AG10803 (cell line): ENCODE data around the gene TCF7L2.
A peak's percentile ranks its signal among the peaks of the same experiment; 100 is the strongest.

ENCODE experiments used
- DNase-seq: peaks from one replicate; pipeline ENCODE4 v3.0.0; 2010; ENCODE audit warnings: low read depth
- H3K4me3 ChIP-seq: 2 replicates; pipeline ENCODE4 v1.5.1; 2011; ENCODE audit warnings: mild to moderate bottlenecking, low read length, control low read depth
- CTCF ChIP-seq: conservative IDR thresholded peaks from 2 replicates; pipeline ENCODE4 v1.5.1; 2011; ENCODE audit warnings: mild to moderate bottlenecking, low read length, control low read depth, inconsistent platforms

The TCF7L2 gene

GRCh38 chr10:113126229-113127201, 176.5 kb downstream of the TCF7L2 start:
- peak; percentile 77 for DNase-seq
- peak; percentile 31 for TF ChIP-seq CTCF
- H3K4me3 ChIP-seq, result peak overlapping the region; percentile 59

DNA sequence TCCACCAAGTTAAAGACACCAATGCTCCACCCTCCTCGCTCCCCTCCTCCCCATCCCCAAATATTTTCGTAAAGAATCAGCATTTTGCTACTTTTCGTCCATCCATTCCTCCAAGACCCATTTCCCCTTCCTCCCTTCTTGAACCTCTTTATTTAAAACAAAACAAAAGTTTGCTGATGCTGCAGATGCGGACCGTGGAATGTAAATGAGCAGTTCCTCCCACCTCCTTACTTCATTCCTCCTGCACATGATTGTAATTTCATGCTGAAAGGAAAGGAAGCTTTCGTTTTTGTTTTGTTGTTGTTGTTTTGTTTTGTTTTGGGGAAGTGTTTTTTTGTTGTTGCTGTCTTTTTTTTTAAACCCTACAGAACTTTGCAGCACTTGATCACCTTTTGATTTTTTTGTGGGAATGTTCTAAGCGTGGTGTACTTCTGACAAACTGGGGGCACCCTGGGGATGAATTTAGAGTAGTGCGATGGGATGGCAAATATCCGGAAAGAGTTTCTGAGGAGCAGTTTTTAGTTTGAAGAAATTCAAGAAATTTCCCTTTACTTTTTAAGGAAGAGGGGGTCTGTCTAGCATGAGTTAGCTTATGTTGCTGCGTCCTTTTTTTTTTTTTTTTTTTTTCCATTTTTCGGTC, 177.3 kb downstream of the TCF7L2 start:
- DNase-seq, result peak; percentile 53
- H3K4me3 ChIP-seq, result peak overlapping the region; percentile 59

DNA sequence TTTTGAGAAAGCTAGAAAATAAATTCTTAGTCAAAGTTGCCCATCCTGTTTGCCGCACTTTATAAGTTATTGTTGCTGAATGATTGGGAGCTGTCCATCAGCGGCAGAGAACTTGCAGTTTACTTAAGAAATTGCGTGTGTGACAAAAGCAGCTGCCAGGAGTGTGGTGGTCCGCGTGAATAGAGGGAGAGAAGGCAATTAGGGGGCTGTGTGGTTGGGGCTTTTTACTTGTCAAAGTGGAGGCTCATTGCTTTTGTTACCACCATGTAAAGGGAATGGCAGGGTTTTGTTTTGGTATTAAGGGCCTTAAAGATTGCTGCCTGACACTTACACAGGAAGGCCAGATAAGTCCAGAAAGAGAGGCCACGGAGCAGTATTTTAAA, 177.8 kb downstream of the TCF7L2 start:
- peak overlapping the region; percentile 59 for H3K4me3 ChIP-seq
- no peak for DNase-seq
- no peak for TF ChIP-seq CTCF

More for the DNA sequence above, 177.3 kb downstream of the TCF7L2 start:
- TF ChIP-seq CTCF, result no peak

DNA sequence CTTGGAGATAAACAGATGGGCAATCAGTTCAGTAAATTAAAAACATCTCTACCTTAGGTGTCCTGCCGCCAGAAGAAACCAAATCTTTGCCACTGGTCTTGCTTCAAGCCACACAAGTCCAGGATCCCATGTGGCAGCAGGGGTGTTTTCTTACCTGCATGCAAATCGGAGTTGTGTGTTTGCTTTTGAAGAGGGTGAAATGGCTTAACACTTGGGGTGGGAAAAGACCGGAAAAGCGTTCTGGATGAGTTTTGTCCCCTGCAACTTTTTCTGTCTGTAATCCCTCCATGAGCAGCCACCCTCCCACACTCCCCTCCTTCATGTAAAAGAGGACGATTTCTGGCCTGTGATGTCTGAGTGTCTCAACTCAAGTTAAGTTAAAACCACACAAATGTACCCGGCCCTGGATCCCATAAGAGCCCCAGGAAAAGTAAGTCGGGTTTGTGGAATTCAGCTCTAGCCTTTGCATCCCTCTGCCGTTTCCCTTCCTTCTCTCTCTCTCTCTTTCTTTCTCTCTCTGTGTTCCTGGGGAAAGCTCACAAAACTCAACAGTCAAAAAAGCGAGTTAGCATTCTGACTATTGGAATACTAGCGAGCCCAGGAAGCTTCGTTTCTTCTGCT, 178.5 kb downstream of the TCF7L2 start:
- no peak for TF ChIP-seq CTCF
- H3K4me3 ChIP-seq, result peak overlapping the region; percentile 59

DNA sequence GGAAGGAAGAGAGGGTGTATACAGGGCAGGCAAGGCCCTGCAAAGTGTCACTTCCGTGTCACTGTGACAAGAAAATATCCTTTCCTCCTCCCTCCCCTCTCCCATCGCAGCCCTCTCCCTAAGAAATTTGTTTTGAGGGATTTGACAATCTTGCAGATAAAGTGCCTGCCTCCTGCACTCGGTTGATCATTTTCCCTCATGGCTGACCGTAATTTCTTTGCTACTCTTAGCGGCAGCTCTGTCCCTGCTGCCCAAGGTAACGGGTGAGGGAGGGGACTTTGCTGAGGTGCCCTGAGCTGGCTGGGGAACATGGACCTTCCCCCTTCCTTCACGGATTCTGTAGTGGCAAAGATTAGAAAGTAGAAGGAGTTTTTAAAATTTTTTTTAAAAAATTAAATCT, 179.1 kb downstream of the TCF7L2 start:
- TF ChIP-seq CTCF, result no peak
- H3K4me3 ChIP-seq, result peak overlapping the region; percentile 59
- no peak for DNase-seq

More for the DNA sequence above, 178.5 kb downstream of the TCF7L2 start:
- peak; percentile 41 for DNase-seq

DNA sequence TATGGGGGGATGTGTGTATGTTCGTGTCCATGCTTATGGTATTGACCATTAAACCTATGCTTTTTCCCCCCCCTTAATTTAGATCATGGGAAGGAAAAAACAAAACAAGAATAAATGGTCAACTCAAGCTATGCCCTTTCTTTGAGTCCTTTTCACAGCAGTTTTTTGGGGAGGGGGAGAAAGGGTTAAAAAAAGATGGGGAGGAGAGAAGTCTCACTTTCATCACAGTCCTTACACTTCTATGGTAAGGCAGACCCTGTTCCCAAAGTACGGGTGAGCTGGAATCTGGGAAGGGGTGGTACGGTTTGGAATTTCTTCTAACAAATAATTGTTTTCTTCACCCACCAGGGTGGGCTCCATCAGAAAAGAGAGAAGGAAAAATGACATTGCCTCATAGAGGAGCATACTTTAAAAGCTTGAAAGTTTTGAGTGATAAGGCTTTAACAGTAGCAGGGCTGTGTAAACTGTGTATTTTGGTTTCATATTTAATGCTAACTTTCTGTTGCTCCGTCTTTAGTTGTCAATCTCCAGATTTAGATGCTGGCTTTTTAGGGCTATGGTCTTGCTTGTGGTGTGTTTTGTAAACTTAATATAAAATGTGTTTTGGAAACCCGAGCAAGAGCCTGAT, 180.1 kb downstream of the TCF7L2 start:
- H3K4me3 ChIP-seq, result peak overlapping the region; percentile 59
- no peak for TF ChIP-seq CTCF
- no peak for DNase-seq
